Stimulated activated CD4-positive, alpha-beta T cell treated with anti-CD3 and anti-CD28 coated beads, Interleukin-1b, Interleukin-23, amount 100 ng/mL, for 48 hours (primary cell): ENCODE results near the gene VASN.

ENCODE experiments used
- DNase-seq: peaks from one replicate; pipeline ENCODE4 v3.0.0-alpha.2; 2020

Gene VASN

DNA sequence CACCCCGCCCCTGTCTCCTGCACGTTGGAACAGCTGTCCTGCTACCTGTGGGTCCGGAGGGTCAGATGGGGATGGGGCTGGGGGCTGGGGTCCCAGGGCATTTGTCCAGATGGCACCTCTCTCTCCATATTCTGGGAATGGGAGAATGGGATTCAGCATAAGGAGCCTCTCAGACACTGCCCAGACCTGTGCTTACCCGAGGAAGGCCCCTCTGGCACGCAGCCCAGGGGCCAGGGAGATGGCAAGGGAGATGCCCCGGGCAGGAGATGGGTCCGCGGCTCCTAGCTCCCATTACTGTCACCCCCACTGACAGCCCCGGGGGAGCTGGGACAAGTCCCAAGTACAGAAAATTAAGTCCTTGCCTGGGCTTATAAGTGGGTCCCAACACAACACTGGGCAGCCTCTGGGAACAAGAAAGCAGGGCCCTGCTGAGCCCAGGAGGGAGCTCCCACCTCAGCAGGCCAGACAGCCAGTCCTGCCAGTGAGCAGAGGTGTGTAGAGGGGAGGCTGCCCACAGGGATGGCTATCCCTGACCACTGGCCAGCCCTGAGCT lies 1.8 kb downstream of the VASN start:
- DNase-seq: no peak

DNA sequence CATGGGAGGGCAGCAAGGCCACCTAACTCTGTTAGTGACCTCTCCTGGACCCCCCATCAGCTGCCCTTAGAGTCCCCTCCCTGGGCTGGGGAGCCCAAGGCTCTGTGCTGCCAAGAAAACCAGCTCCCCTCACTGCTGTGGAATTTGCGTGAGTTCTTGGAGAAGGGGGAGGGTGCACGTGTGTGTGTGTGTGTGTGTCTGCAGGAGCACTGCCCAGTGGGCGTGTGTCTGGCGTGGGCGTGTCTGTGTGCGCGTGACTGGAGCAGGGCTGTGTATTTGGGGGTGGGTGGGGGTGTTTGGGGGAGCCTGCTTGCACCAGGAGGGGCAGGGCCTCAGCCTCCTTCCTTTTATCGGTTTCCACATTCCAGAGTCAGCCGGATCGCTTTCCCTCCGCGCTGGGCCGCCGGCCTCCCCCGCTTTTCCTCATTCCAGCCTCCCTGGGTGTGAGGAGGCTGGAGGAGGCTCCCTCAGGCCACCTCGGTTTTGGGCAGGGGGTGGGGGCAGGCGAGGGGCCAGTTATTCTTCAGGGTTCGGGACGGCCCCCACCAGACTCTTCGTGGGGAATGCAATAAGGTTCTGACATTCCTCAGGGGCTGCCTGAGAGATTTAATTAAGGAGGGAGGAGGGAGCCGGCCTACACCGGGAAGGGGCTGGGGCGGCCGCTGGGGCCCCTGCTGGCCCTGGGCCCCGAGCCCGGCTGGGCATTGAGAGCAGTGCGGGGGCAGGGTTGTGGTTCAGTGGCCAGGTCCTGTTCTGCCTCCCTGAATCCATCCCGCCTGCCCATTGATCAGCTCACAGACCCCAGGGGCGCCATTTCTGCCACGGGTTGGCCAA lies 2.5 kb downstream of the VASN start:
- DNase-seq: no peak

DNA sequence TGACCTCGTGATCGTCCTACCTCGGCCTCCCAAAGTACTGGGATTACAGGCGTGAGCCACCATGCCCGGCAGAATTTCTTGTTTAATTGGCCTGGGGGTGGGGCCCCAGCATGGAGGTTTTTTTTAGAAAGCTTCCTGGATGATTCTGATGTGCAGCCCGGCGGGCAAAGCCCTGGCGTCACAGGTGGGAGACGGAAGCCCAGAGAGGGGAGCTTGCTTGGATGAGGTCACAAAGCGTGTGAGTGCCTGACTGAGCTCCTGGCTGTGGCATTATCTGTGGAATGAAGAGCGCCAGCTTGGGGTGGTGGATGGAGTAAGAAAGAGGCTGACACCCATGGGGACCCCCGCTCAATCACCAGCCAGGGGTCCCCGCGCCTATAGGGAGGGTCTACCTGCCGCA lies 4.1 kb downstream of the VASN start:
- DNase-seq: no peak

DNA sequence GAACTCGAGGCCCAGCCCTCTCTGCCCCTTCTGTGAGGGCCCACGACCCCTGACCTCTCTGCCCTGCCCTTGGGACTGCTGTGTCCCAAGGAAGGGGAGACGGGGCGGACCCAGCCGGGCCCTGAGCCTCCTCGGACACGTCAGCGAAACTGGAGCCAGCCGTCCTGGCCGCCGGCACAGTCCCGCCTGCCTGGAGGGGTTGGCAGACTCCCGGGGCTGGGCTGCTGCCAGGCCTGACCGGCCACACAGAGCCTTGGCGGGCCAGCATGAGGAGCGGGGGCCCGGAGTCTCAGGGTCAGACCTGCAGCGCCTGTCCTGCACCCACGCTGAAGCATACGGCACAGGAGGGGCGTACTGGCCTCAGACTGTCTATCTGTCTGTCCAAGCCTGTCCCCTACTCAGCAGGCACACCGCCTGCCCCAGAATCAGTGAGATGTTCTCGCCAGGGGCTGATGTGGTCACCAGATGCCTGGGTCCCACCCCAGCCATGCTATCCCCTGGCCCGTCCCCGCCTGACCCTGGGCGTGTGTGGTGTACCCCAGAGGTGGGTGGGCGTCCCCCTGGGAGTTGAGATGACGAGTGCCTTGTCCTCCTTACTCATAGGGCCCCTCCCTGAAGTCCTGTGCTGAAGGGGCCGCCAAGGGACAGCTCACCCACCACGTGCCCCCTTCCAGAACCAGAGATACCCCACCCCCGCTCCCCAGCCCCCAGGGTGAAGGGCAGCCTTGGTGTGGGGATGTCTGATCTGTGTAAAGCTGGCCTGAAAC lies 4.7 kb downstream of the VASN start:
- no peak for DNase-seq

DNA sequence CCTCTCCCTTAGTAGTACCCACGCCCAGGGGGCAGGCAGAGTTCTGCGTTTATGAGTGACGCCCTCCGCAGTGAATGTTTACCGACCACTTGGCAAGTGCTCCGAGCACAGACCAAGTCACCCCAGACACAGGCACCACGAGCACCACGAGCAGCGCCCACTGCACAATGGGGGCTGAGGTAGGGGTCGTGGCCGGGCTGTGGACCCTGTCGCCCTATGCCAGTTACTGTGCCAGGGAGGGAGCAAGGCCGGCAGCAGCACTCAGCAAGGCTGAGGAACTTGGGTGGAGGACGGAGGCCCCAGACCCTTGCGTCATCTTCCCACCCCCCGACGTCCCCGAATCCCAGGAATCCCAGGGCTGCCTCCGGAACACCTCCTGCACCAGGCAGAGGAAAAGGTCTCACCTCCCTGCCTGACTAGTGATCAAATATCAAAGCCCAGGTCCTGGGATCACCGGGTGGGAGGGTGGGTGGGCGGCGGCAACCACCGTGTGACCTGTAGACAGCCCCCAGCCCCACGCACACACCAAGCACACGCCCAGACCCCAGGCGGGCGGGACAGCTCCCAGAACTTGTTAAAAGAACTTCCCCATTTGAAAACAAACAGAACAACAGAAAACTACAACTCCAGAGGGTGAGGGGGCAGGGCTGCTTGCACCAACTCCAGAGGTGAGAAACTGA lies 5.4 kb downstream of the VASN start:
- DNase-seq: no peak

DNA sequence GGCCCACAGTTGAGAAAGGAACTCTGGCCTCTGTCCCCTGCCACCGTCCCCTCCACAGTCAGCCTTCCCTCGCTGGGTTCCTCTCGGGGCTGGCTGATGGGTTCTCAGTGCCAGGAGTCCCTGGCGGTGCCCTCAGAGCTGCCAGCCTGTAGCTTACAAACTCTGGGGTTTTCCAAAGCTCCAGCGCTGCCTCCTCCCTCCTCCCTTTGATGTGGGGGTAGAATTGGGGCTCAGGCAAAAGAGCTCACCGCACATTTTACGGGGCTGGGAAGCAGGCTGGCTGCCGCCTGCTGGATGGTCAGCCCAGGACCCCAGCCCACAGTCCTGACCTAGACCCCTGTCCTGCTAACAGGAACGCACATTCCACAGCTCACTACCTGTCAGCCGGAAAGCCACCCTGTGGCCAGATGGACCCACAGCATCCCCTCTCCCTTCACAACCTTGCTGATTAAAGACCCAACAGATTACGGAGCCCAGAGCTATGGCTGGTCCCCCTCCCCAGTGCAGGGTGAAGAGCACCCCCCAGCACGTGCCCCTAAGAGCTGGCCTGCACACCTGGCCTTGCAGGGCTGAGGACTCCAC lies 6.0 kb downstream of the VASN start:
- no peak for DNase-seq

DNA sequence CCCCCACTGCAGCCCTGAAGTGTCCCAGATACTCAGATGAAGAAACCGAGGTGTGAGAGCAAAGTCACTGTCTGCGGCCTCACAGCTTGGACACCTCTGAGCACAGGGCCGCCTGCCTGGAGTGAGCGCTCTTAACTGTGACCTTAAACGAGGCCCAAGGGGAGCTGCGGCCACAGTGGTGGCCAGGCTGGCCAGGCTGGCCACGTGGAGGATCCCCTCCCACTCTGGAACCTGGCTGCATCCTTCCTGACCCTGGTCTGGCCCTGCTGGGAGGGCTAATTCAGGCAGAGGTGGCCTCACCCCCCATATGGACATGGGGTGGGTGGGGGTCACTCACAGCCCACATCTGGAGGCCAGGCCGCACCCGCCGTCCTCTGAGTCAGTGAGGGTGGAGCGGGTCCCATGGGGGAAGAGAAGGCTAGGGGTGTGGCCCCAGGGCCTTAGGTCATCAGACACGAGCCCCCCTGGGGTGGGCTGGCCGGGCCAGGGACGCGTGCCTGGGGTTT lies 6.6 kb downstream of the VASN start:
- DNase-seq: no peak

DNA sequence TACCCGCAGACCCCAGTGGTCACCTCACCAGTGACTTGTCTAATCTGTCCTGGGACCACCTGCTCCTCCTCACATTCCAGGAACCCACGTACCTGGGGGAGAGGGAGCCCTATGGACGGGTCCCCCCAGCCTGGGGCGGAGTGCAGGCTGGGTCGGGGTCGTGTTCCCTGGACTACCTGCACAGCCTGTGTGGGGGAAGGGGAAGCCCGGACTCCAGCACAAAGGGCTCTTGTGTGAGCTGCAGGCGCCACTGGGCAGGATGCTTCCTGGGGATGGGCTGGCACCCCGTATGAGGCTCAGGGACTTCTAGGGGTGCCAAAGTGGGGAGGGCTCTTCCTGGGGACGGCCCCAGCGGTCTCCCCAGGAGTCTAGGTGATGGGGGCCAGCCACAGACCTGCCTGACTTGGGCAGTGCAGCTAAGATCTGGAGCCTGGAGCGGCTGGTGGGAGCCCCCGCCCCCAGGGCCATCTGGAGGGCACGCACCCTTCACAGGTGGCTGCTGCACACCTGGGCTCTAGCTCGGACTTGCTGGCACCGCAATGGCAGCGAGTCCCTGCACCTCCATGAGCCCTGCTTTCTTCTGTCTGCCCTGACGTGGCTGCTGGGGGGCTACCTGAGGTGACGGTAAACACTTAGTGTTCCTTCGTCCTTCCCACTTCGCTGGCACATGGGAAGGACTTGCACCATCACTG lies 7.5 kb downstream of the VASN start:
- no peak for DNase-seq

DNA sequence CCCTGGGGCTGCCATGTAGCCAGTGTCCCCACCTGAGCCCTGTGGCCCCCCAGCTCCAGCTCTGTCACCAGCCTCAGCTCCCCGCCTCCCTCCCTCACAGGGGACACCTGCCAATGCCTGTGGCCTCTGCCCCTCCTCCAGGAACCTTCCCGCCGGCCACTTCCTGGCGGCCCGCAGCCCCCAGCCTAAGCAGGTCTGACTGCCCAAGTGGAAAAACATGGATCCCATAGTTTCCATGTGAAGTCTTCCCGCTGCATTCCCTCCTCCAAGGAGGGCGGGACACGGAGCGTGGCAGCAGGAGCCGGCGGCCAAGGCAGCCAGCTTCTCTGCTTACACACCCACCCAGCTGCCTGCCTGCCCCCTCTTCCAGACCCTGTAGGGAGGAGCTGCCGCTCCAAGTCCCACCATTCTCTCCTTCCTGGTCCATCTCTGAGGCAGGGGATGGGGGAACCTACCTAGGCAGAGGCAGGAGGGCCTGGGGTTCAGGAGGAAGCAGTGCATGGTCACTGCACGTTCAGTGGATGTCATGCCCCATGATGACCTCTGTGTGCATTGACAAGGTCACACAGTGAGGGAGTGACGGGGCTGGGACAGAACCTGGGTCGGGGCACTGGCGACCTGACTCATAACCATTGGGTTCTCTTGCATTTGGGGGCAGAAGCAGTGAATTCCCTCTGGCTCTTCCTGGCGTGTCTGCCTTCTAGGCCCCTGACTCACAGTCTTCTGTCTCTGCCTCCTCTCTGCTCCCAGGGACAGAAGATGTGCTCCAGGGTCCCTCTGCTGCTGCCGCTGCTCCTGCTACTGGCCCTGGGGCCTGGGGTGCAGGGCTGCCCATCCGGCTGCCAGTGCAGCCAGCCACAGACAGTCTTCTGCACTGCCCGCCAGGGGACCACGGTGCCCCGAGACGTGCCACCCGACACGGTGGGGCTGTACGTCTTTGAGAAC lies 8.7 kb downstream of the VASN start:
- no peak for DNase-seq

DNA sequence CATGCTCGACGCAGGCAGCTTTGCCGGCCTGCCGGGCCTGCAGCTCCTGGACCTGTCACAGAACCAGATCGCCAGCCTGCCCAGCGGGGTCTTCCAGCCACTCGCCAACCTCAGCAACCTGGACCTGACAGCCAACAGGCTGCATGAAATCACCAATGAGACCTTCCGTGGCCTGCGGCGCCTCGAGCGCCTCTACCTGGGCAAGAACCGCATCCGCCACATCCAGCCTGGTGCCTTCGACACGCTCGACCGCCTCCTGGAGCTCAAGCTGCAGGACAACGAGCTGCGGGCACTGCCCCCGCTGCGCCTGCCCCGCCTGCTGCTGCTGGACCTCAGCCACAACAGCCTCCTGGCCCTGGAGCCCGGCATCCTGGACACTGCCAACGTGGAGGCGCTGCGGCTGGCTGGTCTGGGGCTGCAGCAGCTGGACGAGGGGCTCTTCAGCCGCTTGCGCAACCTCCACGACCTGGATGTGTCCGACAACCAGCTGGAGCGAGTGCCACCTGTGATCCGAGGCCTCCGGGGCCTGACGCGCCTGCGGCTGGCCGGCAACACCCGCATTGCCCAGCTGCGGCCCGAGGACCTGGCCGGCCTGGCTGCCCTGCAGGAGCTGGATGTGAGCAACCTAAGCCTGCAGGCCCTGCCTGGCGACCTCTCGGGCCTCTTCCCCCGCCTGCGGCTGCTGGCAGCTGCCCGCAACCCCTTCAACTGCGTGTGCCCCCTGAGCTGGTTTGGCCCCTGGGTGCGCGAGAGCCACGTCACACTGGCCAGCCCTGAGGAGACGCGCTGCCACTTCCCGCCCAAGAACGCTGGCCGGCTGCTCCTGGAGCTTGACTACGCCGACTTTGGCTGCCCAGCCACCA lies 9.7 kb downstream of the VASN start:
- no peak for DNase-seq

DNA sequence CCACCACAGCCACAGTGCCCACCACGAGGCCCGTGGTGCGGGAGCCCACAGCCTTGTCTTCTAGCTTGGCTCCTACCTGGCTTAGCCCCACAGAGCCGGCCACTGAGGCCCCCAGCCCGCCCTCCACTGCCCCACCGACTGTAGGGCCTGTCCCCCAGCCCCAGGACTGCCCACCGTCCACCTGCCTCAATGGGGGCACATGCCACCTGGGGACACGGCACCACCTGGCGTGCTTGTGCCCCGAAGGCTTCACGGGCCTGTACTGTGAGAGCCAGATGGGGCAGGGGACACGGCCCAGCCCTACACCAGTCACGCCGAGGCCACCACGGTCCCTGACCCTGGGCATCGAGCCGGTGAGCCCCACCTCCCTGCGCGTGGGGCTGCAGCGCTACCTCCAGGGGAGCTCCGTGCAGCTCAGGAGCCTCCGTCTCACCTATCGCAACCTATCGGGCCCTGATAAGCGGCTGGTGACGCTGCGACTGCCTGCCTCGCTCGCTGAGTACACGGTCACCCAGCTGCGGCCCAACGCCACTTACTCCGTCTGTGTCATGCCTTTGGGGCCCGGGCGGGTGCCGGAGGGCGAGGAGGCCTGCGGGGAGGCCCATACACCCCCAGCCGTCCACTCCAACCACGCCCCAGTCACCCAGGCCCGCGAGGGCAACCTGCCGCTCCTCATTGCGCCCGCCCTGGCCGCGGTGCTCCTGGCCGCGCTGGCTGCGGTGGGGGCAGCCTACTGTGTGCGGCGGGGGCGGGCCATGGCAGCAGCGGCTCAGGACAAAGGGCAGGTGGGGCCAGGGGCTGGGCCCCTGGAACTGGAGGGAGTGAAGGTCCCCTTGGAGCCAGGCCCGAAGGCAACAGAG lies 10.5 kb downstream of the VASN start:
- no peak for DNase-seq

DNA sequence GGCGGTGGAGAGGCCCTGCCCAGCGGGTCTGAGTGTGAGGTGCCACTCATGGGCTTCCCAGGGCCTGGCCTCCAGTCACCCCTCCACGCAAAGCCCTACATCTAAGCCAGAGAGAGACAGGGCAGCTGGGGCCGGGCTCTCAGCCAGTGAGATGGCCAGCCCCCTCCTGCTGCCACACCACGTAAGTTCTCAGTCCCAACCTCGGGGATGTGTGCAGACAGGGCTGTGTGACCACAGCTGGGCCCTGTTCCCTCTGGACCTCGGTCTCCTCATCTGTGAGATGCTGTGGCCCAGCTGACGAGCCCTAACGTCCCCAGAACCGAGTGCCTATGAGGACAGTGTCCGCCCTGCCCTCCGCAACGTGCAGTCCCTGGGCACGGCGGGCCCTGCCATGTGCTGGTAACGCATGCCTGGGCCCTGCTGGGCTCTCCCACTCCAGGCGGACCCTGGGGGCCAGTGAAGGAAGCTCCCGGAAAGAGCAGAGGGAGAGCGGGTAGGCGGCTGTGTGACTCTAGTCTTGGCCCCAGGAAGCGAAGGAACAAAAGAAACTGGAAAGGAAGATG lies 11.2 kb downstream of the VASN start:
- no peak for DNase-seq

DNA sequence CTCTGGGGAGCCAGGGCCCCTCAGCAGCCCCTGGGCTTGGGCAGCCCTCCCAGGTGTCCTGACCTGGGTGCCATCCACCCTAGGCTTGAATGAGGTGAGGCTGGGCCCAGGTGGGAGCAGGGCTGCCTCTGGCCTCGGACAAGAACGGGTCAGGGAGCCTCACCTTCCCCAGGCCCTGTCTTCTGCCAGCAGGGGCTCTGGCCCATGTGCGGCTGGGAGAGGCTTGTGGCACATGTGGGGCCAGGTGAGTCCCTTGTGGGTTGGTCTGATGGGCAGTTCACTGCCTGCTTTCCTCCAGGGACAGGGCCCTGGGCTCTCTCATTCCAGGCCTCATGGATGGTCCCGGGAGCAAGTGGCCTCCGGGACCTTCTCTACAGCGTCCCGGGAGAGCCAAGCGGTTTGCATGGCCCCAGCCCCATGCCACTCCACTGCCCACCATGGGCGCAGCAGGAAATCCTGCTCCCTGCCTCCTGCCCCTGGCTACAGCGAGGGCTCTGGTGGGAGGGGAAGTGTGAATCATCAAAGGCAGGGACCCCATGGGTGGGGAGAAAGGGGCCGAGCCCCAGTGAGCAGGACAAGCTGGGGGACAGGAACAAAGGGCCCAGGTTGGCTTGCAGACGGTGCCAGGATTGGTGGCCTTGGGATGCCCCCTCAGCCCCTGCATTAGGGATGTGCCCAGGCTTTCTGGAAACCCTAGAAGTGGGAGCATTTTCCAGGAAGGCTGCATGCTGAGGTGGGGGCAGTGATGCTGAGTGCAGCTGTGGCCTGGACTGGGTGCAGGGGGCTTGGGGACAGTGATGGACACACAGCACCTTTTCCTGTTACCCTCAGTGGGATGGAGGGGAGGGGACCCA lies 12.2 kb downstream of the VASN start:
- no peak for DNase-seq

DNA sequence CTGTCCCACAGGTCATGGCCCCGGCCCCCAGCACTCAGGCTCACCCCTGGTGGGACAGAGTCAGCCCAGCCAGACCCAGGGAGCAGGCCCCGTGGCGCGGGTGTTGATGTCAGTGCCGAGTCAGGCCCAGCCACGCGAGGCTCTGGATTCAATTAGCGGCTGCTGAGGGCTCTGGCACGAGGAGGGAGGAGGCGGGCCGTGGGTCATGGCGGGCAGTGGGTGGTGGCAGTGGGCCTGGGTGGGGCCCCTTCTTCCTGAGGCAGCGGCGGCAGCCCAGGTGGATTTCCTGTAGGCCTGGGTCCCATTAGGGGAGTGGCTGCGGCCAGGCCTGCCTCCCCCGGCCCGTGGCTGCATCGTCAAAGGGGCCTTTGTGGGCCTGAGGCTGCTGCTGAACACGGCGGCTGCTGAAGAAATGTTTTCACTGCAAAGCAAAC lies 12.9 kb downstream of the VASN start:
- no peak for DNase-seq

DNA sequence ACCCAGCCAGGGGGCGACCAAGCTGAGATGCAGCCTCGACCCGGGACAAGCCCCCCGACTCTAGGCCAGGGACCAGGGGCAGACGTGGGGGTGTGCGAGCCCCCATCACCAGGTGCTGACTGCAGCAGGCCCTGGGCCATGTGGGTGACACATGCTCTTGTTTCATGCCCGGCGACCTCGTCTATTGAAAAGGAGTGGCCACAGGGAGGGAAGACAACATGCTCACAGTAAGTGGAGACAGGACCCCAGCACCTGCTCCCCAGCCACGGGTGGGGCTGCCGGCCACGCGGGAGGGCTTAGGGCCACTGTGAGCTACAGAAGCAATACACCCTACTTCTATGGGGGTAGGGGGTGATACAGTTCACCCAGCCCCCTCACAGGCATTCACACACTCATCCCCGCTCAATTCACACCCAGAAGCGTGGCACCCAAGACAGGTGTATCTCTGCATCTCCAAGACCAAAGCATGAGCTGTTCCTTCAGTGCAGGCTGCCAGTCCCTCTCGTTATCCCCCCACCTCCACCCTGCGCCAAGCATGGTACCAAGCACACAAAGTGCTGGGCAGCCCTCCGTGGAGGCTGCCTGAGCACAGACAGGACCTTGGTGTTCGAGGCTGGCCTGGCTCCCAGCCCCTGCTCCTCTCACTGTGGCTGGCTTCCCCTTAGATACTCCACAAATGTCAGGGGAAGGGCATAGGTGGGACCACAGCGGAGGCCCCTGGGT lies 13.6 kb downstream of the VASN start:
- DNase-seq: no peak

DNA sequence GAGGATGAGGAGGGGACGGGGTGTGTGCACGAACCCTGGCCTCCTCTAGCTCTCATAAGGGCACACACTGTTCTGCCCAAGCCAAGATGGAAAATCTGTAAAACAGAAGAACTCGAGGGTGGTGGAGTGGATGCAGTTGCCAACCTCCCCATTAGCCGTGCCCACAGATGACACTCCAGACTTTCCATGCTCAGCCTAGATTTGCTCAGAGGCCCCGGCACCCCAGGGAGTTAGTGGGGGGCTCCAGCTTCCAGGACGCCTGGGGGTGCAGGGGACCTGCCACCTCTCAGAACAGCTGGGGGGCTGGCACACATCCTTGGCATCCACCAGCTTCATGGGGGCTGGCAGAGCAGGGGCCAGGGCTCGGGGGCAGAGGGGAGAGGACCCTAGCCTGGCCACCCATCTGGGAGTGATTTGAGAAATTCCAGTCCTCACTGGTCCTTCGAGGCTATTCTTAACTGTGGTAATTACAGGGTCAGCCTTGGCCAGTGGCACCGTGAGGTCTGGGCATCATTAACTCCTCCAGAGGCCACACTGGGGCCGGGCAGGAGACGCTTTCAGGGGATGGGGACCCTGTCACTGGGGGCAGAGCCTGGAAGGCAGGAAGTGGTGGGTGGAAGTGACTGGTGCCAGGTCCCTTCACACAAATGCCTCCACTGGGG lies 14.3 kb downstream of the VASN start:
- no peak for DNase-seq

DNA sequence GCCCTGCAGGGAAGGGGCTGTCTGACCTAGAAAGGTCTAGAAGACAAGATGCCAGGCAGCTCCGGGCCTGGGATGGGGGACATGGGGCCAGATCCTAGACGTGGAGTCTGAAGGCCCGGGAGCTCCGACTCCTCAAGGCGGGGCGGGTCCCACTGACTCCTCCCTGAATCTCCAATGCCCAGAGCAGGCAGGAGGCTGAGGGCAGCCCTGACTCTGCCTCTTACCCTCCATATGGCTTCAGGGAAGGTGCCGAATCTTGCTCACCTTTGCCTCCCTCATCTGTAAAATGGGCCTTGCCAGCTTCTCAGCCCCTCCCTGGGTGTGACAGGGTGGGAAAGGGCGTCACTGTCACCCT lies 14.8 kb downstream of the VASN start:
- no peak for DNase-seq
